Prostate gland (tissue), 2 donors: ENCODE data around the gene RPL10.

Source experiments
- POLR2A ChIP-seq: fragments of 450-650 bp; IDR thresholded peaks from one replicate; pipeline ENCODE4 v1.6.1; 2016; ENCODE audit warnings: antibody characterized with exemption, mild to moderate bottlenecking
- POLR2AphosphoS5 ChIP-seq: sonication (generic); formaldehyde crosslinking; IDR thresholded peaks from one replicate; pipeline ENCODE4 v1.6.1; 2017; ENCODE audit warnings: antibody characterized with exemption
- TF ChIP-seq, protein P1 (sequence below), 4 experiments: fragments of 200-600 bp in 2 of 4; fragments of 450-650 bp in 2 of 4; sonication (generic) in 2 of 4; IDR thresholded peaks; 1 replicate in 3 of 4; 2 replicates in 1 of 4; pipeline ENCODE4 v1.5.1; 2016 to 2019; ENCODE audit warnings: antibody characterized with exemption in 4 of 4, mild to moderate bottlenecking in 2 of 4, moderate library complexity in 2 of 4

DNA sequence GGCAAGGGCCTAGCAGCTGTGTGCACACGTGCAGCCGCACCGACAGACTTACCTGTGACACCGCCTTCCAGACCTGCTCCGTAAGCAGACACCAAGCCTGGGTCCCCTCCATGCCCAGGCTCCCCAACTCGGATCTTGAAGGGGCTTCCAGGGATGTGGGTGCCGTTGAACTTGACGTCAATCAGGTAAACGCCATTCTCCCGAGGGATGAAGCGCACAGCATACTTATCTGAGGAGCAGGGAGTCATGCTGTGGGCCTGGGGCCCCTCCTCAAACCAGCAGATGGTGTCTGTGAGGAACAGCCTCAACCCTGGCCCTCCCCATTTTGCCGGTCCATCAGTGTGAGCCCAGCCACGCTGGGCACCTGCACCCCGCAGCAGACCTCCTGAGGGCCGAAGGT lies 48.2 kb upstream of the RPL10 start:
- TF ChIP-seq, protein P1, sequence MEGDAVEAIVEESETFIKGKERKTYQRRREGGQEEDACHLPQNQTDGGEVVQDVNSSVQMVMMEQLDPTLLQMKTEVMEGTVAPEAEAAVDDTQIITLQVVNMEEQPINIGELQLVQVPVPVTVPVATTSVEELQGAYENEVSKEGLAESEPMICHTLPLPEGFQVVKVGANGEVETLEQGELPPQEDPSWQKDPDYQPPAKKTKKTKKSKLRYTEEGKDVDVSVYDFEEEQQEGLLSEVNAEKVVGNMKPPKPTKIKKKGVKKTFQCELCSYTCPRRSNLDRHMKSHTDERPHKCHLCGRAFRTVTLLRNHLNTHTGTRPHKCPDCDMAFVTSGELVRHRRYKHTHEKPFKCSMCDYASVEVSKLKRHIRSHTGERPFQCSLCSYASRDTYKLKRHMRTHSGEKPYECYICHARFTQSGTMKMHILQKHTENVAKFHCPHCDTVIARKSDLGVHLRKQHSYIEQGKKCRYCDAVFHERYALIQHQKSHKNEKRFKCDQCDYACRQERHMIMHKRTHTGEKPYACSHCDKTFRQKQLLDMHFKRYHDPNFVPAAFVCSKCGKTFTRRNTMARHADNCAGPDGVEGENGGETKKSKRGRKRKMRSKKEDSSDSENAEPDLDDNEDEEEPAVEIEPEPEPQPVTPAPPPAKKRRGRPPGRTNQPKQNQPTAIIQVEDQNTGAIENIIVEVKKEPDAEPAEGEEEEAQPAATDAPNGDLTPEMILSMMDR (IDR thresholded peaks at IDR 0.05): no peak
- TF ChIP-seq POLR2AphosphoS5 (no peak), POLR2A (no peak)
